HEK293 (cell line): ENCODE data around the gene HTR1D.
A peak's percentile ranks its signal among the peaks of the same experiment; 100 is the strongest.

Experiments used
- CTCF ChIA-PET: fragments of 350-600 bp; formaldehyde crosslinking; extraction: SDS; loops from one replicate; lab custom pipeline; 2021; ENCODE audit warnings: antibody characterized with exemption; lab: Yijun Ruan, JAX
- POLR2A ChIA-PET: fragments of 300-600 bp; formaldehyde crosslinking; extraction: SDS; loops from one replicate; lab custom pipeline; 2020; ENCODE audit warnings: antibody characterized with exemption, inconsistent platforms; lab: Yijun Ruan, JAX
- H3K27ac ChIP-seq: fragments of 200-500 bp; sonication (Bioruptor generic); 2 replicates; pipeline ENCODE4 v1.5.1; 2014; ENCODE audit warnings: low read depth, low read length, control low read depth, inconsistent platforms; ENCODE audit errors: extremely low read depth
- H3K36me3 ChIP-seq, 2 experiments: fragments of 200-500 bp in 1 of 2; sonication (Bioruptor generic) in 1 of 2; 1 replicate in 1 of 2; 2 replicates in 1 of 2; pipeline ENCODE4 v1.5.1; 2014 to 2017; ENCODE audit warnings: inconsistent platforms in 2 of 2, low read length in 2 of 2; ENCODE audit not compliant: control insufficient read depth in 2 of 2, insufficient read depth in 1 of 2
- H3K4me1 ChIP-seq: fragments of 200-500 bp; sonication (Bioruptor generic); 2 replicates; pipeline ENCODE4 v1.5.1; 2014; ENCODE audit warnings: mild to moderate bottlenecking, low read length, inconsistent platforms; ENCODE audit not compliant: control insufficient read depth, insufficient read depth
- H3K4me3 ChIP-seq: 2 replicates; pipeline ENCODE4 v1.5.1; 2011; ENCODE audit warnings: low read depth, mild to moderate bottlenecking, control low read depth, low read length, moderate library complexity
- H3K9me3 ChIP-seq: fragments of 200-500 bp; sonication (Bioruptor generic); 2 replicates; pipeline ENCODE4 v1.5.1; 2014; ENCODE audit warnings: low read depth, low read length, inconsistent platforms; ENCODE audit not compliant: control insufficient read depth, insufficient read depth
- PRDM10 ChIP-seq: fragments of 450-650 bp; formaldehyde crosslinking; IDR thresholded peaks from 2 replicates; pipeline ENCODE4 v1.5.1; 2016; ENCODE audit warnings: missing biosample characterization, missing genetic modification characterization
- PRDM6 ChIP-seq: fragments of 450-650 bp; formaldehyde crosslinking; IDR thresholded peaks from 2 replicates; pipeline ENCODE4 v1.5.1; 2017; ENCODE audit warnings: missing biosample characterization, missing genetic modification characterization
- ZNF155 ChIP-seq: fragments of 450-650 bp; formaldehyde crosslinking; IDR thresholded peaks from 2 replicates; pipeline ENCODE4 v1.5.1; 2016; ENCODE audit warnings: missing biosample characterization, missing genetic modification characterization
- ZNF426 ChIP-seq: fragments of 450-650 bp; formaldehyde crosslinking; IDR thresholded peaks from 2 replicates; pipeline ENCODE4 v1.5.1; 2017; ENCODE audit warnings: missing biosample characterization, missing genetic modification characterization, mild to moderate bottlenecking, inconsistent platforms, moderate library complexity
- ZNF473 ChIP-seq: fragments of 450-650 bp; formaldehyde crosslinking; IDR thresholded peaks from 2 replicates; pipeline ENCODE4 v1.5.1; 2017; ENCODE audit warnings: missing biosample characterization, missing genetic modification characterization
- ZNF513 ChIP-seq: fragments of 450-650 bp; IDR thresholded peaks from 2 replicates; pipeline ENCODE4 v1.5.1; 2018; ENCODE audit warnings: missing biosample characterization, missing genetic modification characterization
- ZNF645 ChIP-seq: fragments of 450-650 bp; formaldehyde crosslinking; IDR thresholded peaks from 2 replicates; pipeline ENCODE4; 2016; ENCODE audit warnings: missing biosample characterization, missing genetic modification characterization
- ZNF664 ChIP-seq: fragments of 450-650 bp; formaldehyde crosslinking; IDR thresholded peaks from 2 replicates; pipeline ENCODE4 v1.5.1; 2016; ENCODE audit warnings: missing biosample characterization, missing genetic modification characterization
- ZNF701 ChIP-seq: fragments of 450-650 bp; formaldehyde crosslinking; IDR thresholded peaks from 2 replicates; pipeline ENCODE4 v1.5.1; 2016; ENCODE audit warnings: missing biosample characterization, missing genetic modification characterization
- ZNF785 ChIP-seq: fragments of 450-650 bp; formaldehyde crosslinking; IDR thresholded peaks from 2 replicates; pipeline ENCODE4 v1.5.1; 2016; ENCODE audit warnings: missing biosample characterization, missing genetic modification characterization
- ZSCAN30 ChIP-seq: fragments of 450-650 bp; IDR thresholded peaks from 2 replicates; pipeline ENCODE4 v1.5.1; 2018; ENCODE audit warnings: missing biosample characterization, mild to moderate bottlenecking, missing genetic modification characterization, moderate library complexity

HTR1D gene

GRCh38 chr1:23251812-23252211, 34.5 kb upstream of the HTR1D start:
- Histone ChIP-seq H3K36me3 (no peaks in the 10 kb centered on the region), H3K9me3 (no peaks in the 10 kb centered on the region)
- TF ChIP-seq ZNF785 (tag by site-specific recombination) (no peak), ZNF645 (tag by site-specific recombination) (no peak), ZSCAN30 (no peak), PRDM10 (tag by site-specific recombination) (0 out of 2 replicates have a peak, but pooled peaks have one; percentile 19), ZNF701 (tag by site-specific recombination) (no peak), ZNF473 (tag by site-specific recombination) (no peak), ZNF155 (no peak)
- TF ChIP-seq, all 188 proteins: peak for 1
- ChIA-PET POLR2A (no interaction called here), CTCF (interaction anchor here (0.6 to 0.7 kb wide), 2 partner anchors 72 to 117 kb away, joined by 3 read pairs; no protein-coding TSS in a partner anchor)
- Histone ChIP-seq H3K27ac (no peak overlapping the region), H3K4me3 (no peak overlapping the region), H3K4me1 (peaks cover 5% of the 10 kb centered on the region; the same call in 1 of the 2 replicates)

- H3K4me1 ChIP-seq = peaks cover 5% of the 10 kb centered on the region; the same call in 1 of the 2 replicates
- peak; percentile 66 for TF ChIP-seq PRDM6 (tag by site-specific recombination)
- no peak for TF ChIP-seq ZNF785 (tag by site-specific recombination)
- no peak for TF ChIP-seq ZNF513 (tag by site-specific recombination)
- no peaks in the 10 kb centered on the region for H3K9me3 ChIP-seq
- CTCF ChIA-PET = interaction anchor here (0.6 to 0.7 kb wide), 2 partner anchors 66 to 278 kb away, joined by 3 to 4 read pairs; no protein-coding TSS in a partner anchor
- no peak overlapping the region for H3K4me3 ChIP-seq
- no peaks in the 10 kb centered on the region for H3K36me3 ChIP-seq
- H3K27ac ChIP-seq = no peak overlapping the region
- POLR2A ChIA-PET = no interaction called here
These were observed 32.6 kb upstream of the HTR1D start for GRCh38 chr1:23249787-23250454.

- no peaks in the 10 kb centered on the region for H3K36me3 ChIP-seq
- H3K4me3 ChIP-seq = no peak overlapping the region
- H3K27ac ChIP-seq = no peak overlapping the region
- POLR2A ChIA-PET = no interaction called here
- TF ChIP-seq ZNF426 (tag by site-specific recombination) = no peak
- peak; percentile 93 for TF ChIP-seq ZNF664 (tag by site-specific recombination)
- H3K4me1 ChIP-seq = peaks cover 5% of the 10 kb centered on the region; the same call in 1 of the 2 replicates
- H3K9me3 ChIP-seq = no peaks in the 10 kb centered on the region
- CTCF ChIA-PET = interaction anchor here (0.8 kb wide), 1 partner anchor 395 kb away, joined by 3 read pairs; no protein-coding TSS in a partner anchor
These were observed 30.0 kb upstream of the HTR1D start for GRCh38 chr1:23247276-23247675.
